Vagina (tissue), 2 donors: ENCODE measurements around the gene POU2F1. TPM values are rescaled to one million over a fixed set of nuclear protein-coding genes. Genes with fewer than 3 reads are reported as not detected.

Experiments used
- DNase-seq, 2 donors: peaks; one replicate each; pipeline ENCODE4 v3.0.0-alpha.2; 2017; ENCODE audit errors: extremely low spot score in 2 of 2
- H3K27ac ChIP-seq: fragments of 200-600 bp; sonication (generic); one replicate; pipeline ENCODE4 v1.5.1; 2019
- H3K27me3 ChIP-seq: fragments of 200-600 bp; sonication (generic); one replicate; pipeline ENCODE4 v1.5.1; 2019
- H3K36me3 ChIP-seq, 2 donors: fragments of 200-600 bp; sonication (generic); one replicate each; pipeline ENCODE4 v1.5.1; 2017 to 2019
- H3K4me1 ChIP-seq: fragments of 200-600 bp; sonication (generic); one replicate; pipeline ENCODE4 v1.5.1; 2019
- H3K4me3 ChIP-seq, 2 donors: fragments of 200-600 bp; sonication (generic); 1 replicate in 1 of 2; 2 replicates in 1 of 2; pipeline ENCODE4 v1.5.1; 2016 to 2019
- H3K9me3 ChIP-seq: fragments of 200-600 bp; sonication (generic); one replicate; pipeline ENCODE4 v1.5.1; 2019
- CTCF ChIP-seq, 3 experiments: fragments of 450-650 bp in 2 of 3; fragments of 200-600 bp in 1 of 3; sonication (generic) in 1 of 3; IDR thresholded peaks; one replicate each; pipeline ENCODE4 v1.5.1; 2017 to 2019; ENCODE audit warnings: antibody characterized with exemption in 3 of 3, mild to moderate bottlenecking in 2 of 3, moderate library complexity in 2 of 3
- POLR2A ChIP-seq, 2 donors: fragments of 450-650 bp; IDR thresholded peaks; one replicate each; pipeline ENCODE4 v1.6.1; 2017; ENCODE audit warnings: antibody characterized with exemption in 2 of 2, mild to moderate bottlenecking in 2 of 2, moderate library complexity in 2 of 2
- POLR2AphosphoS5 ChIP-seq, 2 donors: sonication (generic); formaldehyde crosslinking; IDR thresholded peaks; one replicate each; pipeline ENCODE4 v1.9.0; 2017; ENCODE audit warnings: antibody characterized with exemption in 2 of 2, mild to moderate bottlenecking in 2 of 2, low read depth in 1 of 2; ENCODE audit not compliant: insufficient read depth in 1 of 2
- intact Hi-C: fragments of 100-400 bp; cut with DNase I; formaldehyde crosslinking; loops from one replicate; pipeline ENCODE4 v1.15.1; 2023
- total RNA-seq: library from RNA; depleted of rRNA; stranded (reverse); fragments of >200 nt; gene quantifications from one replicate; pipeline ENCODE4 v1.2.3, GENCODE V29; 2016

Gene POU2F1
- total RNA-seq, 1 donor from 2014 or later, result 10.8 TPM

- H3K36me3 ChIP-seq, result peaks cover 0 to 10% of the 10 kb centered on the region in 2 donors
- no peaks in the 10 kb centered on the region for H3K27me3 ChIP-seq
- intact Hi-C loops, result no loop called here
- DNase-seq, result no peak
- H3K4me3 ChIP-seq, result no peak overlapping the region
- no peaks in the 10 kb centered on the region for H3K9me3 ChIP-seq
- no peak overlapping the region for H3K27ac ChIP-seq
- TF ChIP-seq POLR2A (IDR thresholded peaks at IDR 0.05) (no peak), CTCF (IDR thresholded peaks at IDR 0.05) (no peak), POLR2AphosphoS5 (IDR thresholded peaks at IDR 0.05; ENCODE audit: insufficient read depth in 1 of 2, low read depth in 1 of 2) (no peak)
- H3K4me1 ChIP-seq, result no peaks in the 10 kb centered on the region
These were observed 184.2 kb downstream of the POU2F1 start for GRCh38 chr1:167404908-167405307.

GRCh38 chr1:167408355-167408754, 187.7 kb downstream of the POU2F1 start:
- no peak for DNase-seq
- Histone ChIP-seq H3K4me3 (no peak overlapping the region), H3K27ac (no peak overlapping the region), H3K9me3 (no peaks in the 10 kb centered on the region), H3K27me3 (no peaks in the 10 kb centered on the region), H3K4me1 (no peaks in the 10 kb centered on the region), H3K36me3 (peaks cover 0 to 12% of the 10 kb centered on the region in 2 donors)
- intact Hi-C loops, result no loop called here
- TF ChIP-seq POLR2A (IDR thresholded peaks at IDR 0.05), result no peak
- TF ChIP-seq CTCF (IDR thresholded peaks at IDR 0.05), result no peak
- TF ChIP-seq POLR2AphosphoS5 (IDR thresholded peaks at IDR 0.05; ENCODE audit: insufficient read depth in 1 of 2, low read depth in 1 of 2), result no peak

DNA sequence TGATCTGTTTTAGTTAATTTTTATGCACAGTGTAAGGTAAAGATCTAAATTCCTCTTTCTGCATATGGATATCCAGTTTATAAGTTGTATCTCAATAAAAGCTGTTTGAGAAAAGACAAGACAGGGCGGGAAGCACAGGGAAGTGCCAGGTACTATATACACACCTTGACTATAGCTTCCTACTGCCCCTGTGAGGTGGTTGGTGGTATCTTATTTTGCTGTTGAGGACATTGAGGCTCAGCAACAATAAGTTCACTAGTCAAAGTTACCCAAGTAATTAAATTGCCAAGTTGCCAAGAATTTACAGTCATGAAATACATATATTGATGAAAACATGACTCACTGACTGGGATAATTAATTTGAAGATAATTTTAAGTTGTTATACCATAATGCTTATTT, 188.5 kb downstream of the POU2F1 start:
- intact Hi-C loops, result no loop called here
- Histone ChIP-seq H3K9me3 (no peaks in the 10 kb centered on the region), H3K27me3 (no peaks in the 10 kb centered on the region), H3K4me1 (no peaks in the 10 kb centered on the region), H3K27ac (no peak overlapping the region), H3K36me3 (peaks cover 0 to 12% of the 10 kb centered on the region in 2 donors), H3K4me3 (no peak overlapping the region)
- DNase-seq, result no peak
- no peak for TF ChIP-seq POLR2A (IDR thresholded peaks at IDR 0.05)

- intact Hi-C loops, result no loop called here
- DNase-seq, result no peak
- Histone ChIP-seq H3K9me3 (no peaks in the 10 kb centered on the region), H3K4me1 (no peaks in the 10 kb centered on the region), H3K27ac (no peak overlapping the region), H3K36me3 (peaks cover 0 to 22% of the 10 kb centered on the region in 2 donors), H3K4me3 (no peak overlapping the region), H3K27me3 (no peaks in the 10 kb centered on the region)
- no peak for TF ChIP-seq POLR2A (IDR thresholded peaks at IDR 0.05)
- TF ChIP-seq CTCF (IDR thresholded peaks at IDR 0.05), result no peak
- TF ChIP-seq POLR2AphosphoS5 (IDR thresholded peaks at IDR 0.05; ENCODE audit: insufficient read depth in 1 of 2, low read depth in 1 of 2), result no peak
These were observed 191.4 kb downstream of the POU2F1 start for GRCh38 chr1:167412072-167412471.

DNA sequence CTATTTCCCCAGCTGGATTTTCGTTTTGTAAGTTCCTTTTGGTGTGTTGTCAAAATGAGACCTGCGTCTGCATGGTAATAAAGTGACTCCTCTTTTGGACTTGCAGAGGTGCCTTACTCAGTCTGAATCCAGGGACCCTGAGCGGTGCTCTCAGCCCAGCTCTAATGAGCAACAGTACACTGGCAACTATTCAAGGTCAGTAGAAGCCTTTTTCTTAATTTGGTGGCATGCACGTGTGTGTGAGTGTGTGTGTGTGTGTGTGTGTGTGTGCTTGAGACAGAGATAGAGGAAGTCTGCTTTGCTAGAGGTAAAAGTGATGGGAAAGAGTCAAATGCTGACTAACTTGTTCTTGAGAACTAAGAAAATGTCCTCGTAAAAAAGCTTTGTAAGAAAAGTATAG, 192.2 kb downstream of the POU2F1 start:
- Histone ChIP-seq H3K9me3 (no peaks in the 10 kb centered on the region), H3K27me3 (no peaks in the 10 kb centered on the region), H3K4me3 (no peak overlapping the region), H3K36me3 (peaks cover 0 to 24% of the 10 kb centered on the region in 2 donors), H3K27ac (no peak overlapping the region), H3K4me1 (no peaks in the 10 kb centered on the region)
- DNase-seq, result no peak
- no peak for TF ChIP-seq CTCF (IDR thresholded peaks at IDR 0.05)
- no peak for TF ChIP-seq POLR2AphosphoS5 (IDR thresholded peaks at IDR 0.05; ENCODE audit: insufficient read depth in 1 of 2, low read depth in 1 of 2)
- TF ChIP-seq POLR2A (IDR thresholded peaks at IDR 0.05), result no peak
- intact Hi-C loops, result no loop called here

- intact Hi-C loops, result no loop called here
- no peaks in the 10 kb centered on the region for H3K27me3 ChIP-seq
- H3K36me3 ChIP-seq, result peaks cover 0 to 24% of the 10 kb centered on the region in 2 donors
- H3K27ac ChIP-seq, result no peak overlapping the region
- no peak for TF ChIP-seq CTCF (IDR thresholded peaks at IDR 0.05)
- TF ChIP-seq POLR2A (IDR thresholded peaks at IDR 0.05), result no peak
- TF ChIP-seq POLR2AphosphoS5 (IDR thresholded peaks at IDR 0.05; ENCODE audit: insufficient read depth in 1 of 2, low read depth in 1 of 2), result no peak
- no peaks in the 10 kb centered on the region for H3K4me1 ChIP-seq
- H3K4me3 ChIP-seq, result no peak overlapping the region
- DNase-seq, result no peak
- no peaks in the 10 kb centered on the region for H3K9me3 ChIP-seq
These were observed 192.6 kb downstream of the POU2F1 start for GRCh38 chr1:167413328-167413727.
